G401.6 (cell line): Measurements from ENCODE around the gene FHIT.
"Not testable (repeated sequence)": the region's sequence is repeated elsewhere in the genome, so short reads cannot be mapped to it uniquely, and the experiment has no call there.

Source experiments
- FAIRE-seq: peaks from 2 replicates; lab custom pipeline; 2012; peaks lifted over from hg19 to GRCh38; lab: Jason Lieb, UNC

The FHIT gene

DNA sequence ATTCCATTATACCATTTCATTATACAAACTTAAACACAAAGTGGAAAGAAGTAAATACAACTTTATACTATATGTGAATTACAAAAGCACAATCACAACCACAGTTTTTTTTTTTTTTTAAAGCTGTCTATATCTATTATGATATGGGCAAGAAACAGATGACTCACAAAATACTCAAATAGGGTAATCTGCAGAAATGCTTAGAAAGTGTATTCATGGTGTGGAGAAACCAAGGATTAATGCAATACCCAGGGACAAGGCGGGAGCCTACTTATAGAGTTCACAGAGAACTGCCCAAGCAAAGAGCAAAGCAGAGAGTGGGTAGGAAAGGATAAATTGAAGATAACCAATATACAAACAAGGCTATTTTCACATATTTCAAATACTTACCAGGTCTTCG, 332.0 kb downstream of the FHIT start:
- no peak for FAIRE-seq

DNA sequence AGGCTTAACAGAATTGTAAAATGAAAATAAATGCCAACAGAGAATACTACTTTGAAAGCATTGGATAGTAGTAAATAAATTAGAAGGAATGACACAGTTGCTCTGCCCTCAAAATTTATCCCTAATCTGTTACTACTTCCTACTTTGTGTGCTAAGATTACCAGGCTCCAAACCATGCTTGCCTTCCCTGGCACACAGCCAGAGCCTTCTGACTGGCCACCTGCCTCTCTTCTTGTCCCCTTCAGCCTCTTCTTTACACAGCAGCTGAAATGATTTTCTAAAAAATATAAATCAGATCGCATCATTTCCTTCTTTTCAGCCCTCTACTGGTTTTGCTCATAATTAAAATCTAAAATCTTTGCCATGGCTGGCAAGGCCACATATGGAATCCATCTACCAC, 334.1 kb downstream of the FHIT start:
- FAIRE-seq, result no peak

DNA sequence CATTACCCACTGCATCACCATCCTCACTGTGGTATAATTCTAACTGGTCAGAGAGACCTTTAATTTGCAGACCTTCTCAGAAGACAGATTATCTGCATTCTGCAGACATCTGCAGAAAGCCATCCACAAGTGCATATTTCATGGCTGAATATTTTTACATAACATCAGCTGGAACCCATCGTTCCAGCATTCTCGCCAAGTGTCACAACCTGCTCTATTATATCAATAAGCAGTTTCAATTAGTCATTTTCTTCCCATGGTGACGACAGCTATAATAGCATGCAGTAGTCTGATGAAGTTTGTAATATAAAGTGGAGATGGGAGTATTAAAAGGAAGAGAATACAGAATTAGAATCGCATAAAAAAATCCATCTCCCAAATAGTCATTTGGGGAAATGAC, 334.7 kb downstream of the FHIT start:
- FAIRE-seq, result no peak

DNA sequence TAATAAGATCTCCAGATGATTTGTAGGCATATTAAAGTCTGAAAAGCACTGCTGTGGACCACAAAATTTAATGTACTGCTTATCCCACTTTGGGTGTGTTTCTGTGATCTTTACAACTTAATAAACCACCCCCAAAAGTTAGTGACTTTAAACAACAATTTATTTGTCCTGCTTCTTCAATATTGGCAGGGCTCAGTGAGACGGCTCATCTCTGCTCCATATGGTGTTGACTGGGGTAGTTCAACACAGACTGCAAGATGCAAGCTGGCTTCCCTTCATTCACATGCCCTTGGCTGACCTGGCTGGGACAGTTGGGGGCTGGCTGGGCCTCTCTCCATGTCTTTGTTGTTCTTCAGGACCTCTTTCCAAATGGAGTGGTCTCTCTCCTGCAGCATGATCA, 337.8 kb downstream of the FHIT start:
- FAIRE-seq, result no peak

DNA sequence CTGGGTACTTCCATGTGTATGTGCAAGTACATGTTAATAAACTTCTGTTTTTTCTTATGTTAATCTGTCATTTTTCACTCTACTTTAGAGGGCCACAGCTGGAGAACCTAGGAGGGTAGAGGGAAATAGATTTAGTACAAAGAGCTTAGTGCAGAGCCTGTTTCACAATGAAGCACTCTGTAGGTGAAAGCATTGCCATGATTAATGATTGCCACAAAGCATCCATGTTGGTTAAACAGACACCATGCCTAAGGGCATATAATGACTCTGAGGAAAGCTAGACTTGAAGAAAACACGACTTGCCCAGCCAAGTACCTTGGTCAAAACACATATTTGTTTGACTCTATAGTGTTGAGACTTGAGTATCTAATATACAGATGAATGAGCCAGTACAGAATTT, 338.4 kb downstream of the FHIT start:
- no peak for FAIRE-seq

DNA sequence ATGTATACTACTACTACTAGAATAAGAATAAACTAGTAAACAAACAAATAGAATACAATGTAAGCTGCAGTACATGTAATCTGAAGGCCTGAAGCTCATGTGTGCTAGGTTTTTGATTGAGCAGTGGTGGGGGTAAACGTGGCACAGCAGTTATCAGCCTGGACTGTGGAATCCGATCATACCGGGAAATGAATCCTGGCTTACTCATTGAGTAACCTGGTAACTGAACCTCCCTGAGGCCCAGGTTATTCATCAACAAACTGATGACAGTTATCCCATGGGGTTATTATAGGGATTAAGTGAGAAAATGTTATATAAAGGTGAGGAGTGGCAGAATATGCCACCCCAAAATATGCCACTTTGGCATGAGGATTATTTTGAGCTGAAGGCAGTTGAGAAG, 339.1 kb downstream of the FHIT start:
- FAIRE-seq, result no peak

DNA sequence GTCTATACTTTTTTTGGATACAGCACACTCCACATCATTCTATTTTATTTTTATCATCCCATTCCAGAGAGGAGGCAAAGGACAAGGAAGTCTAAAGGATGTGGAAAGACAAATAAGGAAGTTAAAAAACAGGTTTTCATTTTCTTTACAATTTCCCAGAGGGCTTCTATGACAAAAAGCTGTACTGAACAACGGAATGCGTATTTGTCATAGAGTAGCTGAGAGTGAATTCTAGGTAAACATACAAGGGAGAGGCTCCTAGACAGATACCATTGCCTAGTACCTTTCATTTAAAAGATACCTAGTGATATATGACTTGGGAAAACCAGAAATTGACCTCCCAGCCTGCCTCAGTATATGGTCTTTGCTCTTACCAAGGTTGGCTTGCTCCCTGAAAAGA, 341.7 kb downstream of the FHIT start:
- no peak for FAIRE-seq

DNA sequence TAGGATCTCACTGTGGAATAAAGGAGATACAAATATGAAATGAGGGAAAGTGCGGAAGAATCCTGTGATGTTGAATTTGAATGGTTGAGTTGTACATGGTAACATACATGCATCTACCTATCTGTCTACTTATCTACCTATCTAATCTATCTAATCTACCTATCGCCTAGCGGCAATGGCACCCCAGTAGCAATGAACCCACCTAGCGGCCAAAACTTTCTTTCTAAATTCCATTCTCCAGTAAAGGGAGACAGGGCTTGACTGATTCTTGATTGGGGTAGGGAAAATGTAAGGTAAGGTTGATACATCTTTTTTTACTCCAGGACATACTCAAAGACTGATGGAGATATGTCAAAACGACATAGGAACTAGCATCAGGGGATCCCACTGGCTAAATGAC, 345.0 kb downstream of the FHIT start:
- no peak for FAIRE-seq

DNA sequence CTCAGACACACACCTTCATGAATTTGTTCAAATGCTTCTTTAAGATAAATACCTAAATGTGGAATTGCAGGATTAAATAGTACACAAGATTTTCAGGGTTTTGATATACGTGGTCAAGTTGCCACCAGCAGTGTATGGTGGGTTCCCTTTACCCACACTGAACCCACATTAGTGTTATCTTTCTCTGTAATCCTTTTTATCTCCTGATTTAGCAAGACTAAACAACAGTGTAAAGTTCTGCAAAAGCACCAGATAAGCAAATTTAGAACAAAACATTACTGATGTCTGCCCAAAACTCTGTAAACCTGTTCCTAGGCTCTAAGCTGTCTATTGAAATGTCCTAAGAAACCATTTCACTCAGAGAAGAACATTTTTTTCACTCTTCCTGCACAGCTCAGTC, 352.9 kb downstream of the FHIT start:
- no peak for FAIRE-seq

DNA sequence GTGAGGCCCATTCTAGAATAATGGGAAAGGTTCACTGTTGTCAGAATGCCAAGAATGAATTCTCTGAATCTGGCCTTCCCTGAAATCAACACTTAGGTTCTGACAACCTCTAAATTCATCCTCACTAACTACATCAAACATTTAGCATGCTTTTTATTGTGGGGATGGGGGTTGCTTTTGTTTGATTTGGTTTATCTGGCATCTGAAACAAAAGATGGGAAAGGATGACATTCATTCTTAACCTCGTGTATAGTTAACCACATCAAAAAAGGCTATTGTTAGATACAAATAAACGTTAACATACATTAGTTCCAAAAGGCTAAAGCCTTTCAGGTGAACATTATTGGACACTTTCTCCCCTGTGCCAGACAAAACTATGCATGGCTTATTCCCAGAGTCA, 357.3 kb downstream of the FHIT start:
- no peak for FAIRE-seq

DNA sequence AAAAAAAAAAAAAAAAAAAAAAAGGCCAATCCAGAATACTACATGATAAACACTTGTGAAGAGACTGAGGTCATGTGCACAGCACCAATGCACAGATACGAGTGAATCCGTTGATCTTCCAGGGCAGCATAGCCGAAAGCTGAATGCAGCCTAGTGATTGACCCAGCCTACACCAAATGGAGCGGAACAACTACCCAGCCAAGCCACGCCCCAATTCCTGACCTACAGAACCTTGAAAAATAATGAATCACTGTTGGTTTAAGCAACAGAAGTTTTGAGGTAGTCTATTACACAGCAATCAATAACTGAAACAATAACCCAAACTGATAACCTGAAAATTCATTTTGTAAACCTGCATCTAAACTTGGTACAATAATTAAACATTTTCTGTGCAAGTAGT, 361.0 kb downstream of the FHIT start:
- FAIRE-seq, result no peak

DNA sequence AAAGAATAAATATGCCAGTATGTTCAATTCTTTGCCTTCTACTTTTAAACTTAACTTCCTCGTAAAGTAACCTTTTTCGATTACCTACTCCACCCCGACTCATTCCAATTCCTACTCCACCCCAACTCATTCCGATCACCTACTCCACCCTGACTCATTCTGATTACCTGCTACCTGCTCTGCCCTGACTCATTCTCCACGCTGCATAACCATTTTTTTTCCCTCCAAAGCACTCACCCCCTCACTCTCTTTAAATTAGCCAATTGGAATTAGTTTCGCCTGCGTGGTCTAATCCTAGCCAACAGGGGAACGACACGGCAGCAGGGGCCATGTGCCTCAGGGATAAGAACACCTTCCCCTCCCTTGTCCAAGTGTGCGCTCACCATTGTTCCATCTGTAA, 362.3 kb downstream of the FHIT start:
- FAIRE-seq, result not testable (repeated sequence)

DNA sequence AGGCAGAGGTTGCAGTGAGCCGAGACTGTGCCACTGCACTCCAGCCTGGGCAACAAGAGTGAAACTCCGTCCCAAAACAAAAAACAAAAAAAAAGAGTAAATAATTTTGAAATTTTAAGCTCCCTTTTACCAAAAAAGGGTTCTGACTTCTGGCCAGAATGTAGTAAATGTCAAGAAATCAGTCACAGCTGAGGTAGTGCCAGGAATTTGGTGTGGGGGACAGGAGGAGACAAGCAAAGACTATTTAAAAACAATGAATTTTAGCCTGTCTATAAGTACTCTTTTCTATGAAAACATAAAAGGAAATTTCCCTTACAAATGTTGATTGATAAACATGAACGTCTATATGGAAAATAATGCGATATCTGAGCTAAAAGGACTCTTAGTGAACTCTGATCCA, 363.7 kb downstream of the FHIT start:
- FAIRE-seq, result no peak

DNA sequence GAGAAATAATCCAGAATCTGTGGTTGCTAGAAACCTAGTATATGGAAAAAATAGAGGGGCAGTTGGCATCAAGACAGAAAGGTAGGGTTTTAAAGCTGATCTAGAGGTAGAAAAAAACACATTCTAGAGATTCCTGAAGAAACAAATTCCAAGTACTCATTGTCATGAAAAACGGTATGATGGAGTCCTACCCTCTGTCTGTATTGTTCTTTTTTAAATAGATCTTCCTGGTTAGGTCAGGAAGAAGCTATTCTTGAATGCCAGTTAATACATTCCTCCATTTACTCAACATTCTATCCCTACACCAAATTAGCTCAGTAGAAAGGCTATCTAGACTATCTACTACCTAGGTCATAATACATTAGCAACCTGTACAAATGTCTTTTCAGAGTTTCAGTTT, 364.7 kb downstream of the FHIT start:
- FAIRE-seq, result no peak

DNA sequence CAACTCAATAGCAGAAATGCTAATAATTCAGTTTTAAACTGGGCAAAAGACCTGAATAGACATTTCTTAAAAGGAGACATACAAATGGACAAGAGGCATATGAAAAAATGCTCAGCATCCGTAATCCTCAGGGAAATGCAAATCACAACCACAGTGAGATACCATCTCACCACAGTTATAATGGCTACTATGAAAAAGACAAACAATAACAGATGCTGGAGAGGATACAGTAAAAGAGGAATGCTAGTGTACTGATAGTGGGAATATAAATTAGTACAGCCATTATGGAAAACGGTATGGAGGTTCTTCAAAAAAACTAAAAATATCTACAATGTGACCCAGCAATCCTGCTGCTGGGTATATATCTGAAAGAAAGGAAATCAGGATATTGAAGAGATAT, 367.2 kb downstream of the FHIT start:
- no peak for FAIRE-seq

DNA sequence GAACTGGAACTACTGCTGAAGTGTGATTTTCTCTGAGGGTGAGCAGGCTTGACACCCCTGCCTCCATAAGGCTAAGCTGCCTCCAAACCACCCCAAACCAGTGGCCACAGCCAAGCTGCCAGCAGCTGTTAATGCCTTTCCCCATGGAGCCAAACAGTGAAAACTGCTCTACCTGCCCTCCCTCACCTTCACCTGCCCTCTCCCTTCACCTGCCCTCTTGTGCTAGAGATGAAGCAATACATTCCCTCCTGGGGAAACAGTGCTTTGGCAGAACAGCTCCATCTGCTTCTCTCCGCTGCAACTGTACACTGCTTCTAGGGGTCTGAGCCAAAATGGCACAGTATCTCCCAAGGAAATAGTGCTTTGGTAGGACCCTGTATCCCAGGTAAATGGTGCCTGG, 374.1 kb downstream of the FHIT start:
- FAIRE-seq, result no peak

DNA sequence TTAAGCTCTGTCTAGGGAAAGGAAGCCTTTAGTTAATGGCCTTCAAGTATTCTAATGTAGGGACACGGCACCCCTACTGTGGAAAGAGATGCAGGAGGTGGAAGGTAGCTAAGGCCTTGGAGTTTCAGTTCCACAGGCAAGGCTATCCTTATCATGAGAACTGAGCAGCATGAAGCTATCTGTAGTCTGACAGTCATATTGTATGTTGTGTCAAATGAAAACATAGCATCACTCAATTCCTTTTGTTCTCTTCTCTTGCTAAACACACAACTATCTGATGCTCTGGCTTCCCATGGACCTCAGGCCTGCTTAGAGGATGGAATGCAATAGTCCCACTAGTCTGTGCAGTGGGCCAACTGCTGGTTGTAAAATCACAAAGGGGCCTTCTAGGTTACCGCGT, 380.9 kb downstream of the FHIT start:
- FAIRE-seq, result no peak

DNA sequence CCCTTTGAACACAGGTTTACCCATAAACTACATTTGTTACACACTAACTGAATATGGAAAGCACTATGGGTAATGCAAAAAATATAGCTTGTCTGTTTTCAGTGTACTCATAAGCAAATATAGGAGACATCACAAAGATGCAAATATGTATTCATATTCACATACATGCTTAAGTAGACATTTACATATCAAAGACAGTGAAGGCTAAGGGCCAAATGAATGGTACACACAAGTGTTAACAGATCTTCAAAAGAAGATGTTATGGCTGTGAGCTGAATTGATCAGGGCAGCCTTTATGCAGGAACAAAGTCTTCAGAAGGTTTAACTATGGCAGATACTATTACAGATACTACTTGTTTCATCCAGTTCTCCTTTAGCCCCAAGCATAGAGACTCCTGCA, 384.1 kb downstream of the FHIT start:
- no peak for FAIRE-seq

DNA sequence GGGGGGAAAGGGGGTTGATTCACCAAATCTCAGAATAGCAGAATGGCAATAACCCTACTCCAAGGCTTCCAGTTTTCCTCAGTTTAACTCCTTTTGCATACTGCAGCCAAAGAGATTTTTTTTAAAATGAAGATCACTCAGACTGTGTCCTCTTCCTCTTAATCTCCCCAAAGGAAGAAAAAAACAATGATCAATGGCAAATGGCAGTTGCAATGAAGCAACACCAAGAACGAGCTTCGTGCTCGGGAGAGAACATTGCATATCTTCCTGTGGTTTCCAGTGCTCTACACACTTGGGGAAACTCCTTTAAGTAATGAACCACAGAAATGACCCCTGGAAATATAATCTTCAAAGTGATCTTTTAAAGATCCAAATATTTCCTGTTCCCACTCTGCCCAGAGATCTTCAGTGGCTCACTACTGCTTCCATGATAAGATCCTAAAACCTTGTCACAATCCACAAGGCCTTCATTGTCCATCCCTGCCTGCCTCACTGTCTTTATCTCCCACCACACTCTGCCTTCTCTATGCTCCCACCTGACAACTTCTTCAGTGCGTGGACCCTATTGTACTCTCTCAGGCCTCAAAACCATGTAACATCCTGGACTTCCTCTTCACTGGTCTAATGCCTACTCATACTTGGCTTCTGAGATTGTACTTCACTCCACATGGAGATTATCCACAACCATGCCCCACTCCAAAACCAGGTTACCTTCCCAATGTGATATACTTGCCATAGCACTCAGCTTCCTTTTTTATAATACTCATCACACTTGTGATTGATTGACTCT, 394.8 kb downstream of the FHIT start:
- FAIRE-seq, result no peak

DNA sequence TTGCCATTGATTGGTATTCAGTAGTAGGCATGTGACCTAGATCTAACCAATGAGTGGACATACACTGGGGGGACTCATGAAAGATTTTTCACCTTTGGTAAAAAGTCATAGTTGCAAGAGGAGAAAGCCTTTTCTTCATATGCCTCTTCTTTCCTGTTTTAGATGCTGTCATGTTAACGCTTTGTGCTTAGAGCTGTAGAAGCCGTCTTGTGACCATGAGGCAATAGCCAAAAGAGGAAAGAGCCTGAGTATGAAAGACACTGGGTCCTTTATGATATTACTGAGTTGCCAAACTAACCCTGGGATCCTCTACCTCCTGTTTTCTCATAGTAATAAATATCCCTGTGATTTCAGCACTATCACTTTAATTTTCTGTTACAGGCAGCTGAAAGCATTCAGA, 396.0 kb downstream of the FHIT start:
- FAIRE-seq, result no peak

DNA sequence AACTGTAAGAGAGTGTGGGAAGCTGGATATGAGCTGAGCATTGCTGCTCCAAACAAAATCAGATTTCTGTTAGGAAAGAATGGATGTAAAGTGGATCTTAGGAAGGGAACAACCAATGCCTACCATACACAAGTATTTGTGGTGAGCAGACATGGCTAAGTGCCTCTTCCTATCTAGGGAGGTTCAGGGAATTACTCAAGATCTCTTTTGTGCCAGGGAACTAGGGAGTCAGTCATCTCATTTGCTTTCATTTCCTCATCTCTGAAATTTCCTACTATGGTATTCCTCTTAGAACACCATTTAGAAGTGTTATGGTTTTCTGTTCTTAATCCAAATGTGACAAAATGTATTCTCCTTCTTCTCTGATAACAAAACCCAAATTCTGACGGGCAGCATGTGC, 396.5 kb downstream of the FHIT start:
- no peak for FAIRE-seq

DNA sequence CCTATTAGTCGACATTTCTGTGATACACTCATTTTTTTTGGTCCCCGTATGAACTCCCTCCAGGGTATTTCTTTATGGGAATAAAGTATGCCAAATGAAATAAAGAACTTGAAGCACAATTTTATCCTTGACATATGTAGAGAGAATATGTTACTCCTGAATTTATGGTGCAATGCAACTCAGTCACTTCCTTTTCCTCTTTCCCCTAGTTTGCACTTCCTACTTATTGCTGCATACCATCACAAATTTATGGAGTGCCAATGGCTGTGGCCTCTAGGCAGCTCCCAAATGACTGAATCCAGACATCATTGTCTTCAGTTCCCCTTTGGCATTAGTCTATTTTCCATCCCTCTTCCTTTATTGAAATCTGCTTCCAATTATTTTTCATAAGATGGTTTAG, 403.5 kb downstream of the FHIT start:
- no peak for FAIRE-seq

DNA sequence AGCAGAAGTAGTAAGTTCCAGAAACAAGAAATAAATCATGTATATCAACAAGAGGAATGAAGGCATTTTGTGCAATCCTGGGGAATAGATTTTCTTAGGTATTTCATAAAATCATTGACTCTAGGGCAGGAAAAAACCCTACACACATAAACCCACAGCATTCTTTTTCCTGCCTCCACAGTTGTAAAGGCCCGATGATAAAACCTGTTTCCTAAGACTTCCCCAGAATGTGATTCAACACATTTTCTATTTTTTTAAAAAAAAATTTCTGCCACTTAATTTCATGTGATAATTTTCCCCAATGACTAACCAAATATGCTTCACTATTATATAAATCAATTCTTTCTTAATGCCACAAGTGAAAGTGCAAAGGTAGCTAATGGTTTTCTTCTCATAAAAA, 407.0 kb downstream of the FHIT start:
- FAIRE-seq, result no peak

DNA sequence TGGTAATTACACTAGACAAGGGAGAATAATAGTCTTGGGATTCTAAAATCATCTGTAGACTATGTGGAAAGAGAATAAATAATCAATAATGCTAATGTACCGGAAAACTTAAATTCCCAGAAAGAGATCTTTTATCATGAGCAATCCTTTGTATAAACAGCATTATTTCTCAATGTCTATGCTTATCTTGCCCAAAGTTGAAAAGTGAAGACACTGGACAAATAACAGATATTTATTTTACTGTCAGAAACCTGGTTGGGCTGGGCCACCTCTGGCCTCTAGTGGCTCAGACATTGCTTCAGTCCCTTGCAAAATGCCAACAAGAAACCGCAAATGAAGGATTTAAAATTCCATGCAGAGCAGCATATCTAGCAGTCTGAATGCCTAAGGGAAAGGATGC, 409.9 kb downstream of the FHIT start:
- no peak for FAIRE-seq

DNA sequence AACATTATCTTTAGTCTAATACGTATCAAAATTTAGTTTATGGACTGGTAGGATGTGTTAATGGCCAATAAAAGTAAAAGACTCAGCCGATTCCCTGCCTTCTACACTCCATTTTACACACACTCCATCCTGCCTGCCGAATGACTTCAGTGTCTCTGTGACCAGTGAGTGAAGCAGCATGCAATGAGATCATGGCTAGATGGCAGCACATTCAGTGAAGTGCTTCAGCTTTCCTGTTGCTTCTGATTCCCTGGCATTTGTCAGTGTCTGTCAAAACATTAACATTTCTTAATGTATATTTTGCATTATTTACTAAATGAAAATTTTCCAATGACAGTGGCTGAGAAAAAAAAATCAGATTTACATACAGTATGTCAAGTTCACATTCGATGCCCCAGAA, 412.0 kb downstream of the FHIT start:
- no peak for FAIRE-seq
